ENCODE results near the gene UST.

DNA sequence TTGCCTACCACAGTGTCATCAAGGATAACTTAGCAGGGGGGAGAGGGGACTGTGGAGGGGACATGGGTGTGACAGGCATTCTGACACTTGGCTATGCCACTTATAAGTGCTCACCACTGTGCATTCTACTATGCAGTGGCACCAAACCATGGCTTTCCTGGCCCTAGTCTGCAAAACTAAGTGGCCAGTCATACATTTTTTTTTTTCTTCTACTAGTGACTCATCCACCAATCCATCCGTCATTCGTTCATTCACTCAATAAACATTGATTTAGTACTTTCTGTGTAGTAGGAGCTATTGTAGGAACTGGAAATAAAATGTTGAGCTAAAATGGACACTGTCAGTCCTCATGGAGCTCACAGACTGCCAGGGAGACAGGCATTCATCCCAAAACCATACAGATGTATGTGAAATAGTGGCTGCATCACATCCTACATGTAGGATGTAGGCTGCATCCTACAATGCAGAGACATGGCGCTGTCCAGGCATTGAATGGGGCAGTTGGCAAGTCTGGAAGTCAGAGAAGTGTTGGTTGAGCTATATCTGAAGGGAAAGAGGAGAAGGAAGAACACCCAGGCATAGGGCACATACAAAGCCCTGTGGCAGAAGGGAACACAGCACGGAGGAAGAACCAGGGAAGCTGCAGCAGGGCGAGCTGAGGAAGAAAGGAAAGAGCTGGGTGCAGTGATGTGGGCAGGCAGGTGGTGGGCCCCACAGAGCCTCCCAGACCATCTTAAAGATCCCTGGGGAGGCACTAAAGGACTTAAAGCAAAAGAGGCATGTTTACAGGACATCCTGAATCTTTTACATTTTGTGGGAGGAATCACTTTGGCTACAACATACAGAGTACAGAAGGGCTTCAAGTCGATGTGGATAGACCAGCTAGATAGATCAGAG is 224.4 kb downstream of the UST start:
- no peak for TF ChIP-seq POLR2A (IDR thresholded peaks at IDR 0.05; ENCODE audit: low read length)
- TF ChIP-seq GATA1 (IDR thresholded peaks at IDR 0.05; ENCODE audit: low read depth, low read length): no peak

Data from erythroblast (primary cell).